GM10847 (cell line): ENCODE results near the gene CDK7.

Source experiments
- POLR2A ChIP-seq: IDR thresholded peaks from 2 replicates; pipeline ENCODE4 v1.6.1; 2011; ENCODE audit not compliant: insufficient read length; ENCODE audit errors: extremely low read depth

The CDK7 gene

GRCh38 chr5:69234457-69235268 lies at the start of gene CDK7:
TSS of gene CDK7 (plus strand) at chr5:69234886. CDS start at chr5:69234976, 90 bp downstream.
- TF ChIP-seq POLR2A, result peak; percentile 62

GRCh38 chr5:69187342-69187741 lies 47.3 kb upstream of the CDK7 start:
- no peak for TF ChIP-seq POLR2A

- no peak for TF ChIP-seq POLR2A
Observed at GRCh38 chr5:69188811-69189161, 45.9 kb upstream of the CDK7 start.

GRCh38 chr5:69189162-69190086 lies 45.3 kb upstream of the CDK7 start, which contains the start of gene CENPH:
TSS of gene CENPH (plus strand) at chr5:69189583. CDS start at chr5:69189635, 52 bp downstream.
- TF ChIP-seq POLR2A, result peak; percentile 41

- TF ChIP-seq POLR2A, result no peak
Observed at GRCh38 chr5:69202497-69202896, 32.2 kb upstream of the CDK7 start.

GRCh38 chr5:69206528-69207190 lies 28.0 kb upstream of the CDK7 start:
- no peak for TF ChIP-seq POLR2A

GRCh38 chr5:69209602-69210001 lies 25.1 kb upstream of the CDK7 start:
- TF ChIP-seq POLR2A, result no peak

GRCh38 chr5:69211200-69211599 lies 23.5 kb upstream of the CDK7 start:
- no peak for TF ChIP-seq POLR2A

- TF ChIP-seq POLR2A, result no peak
Observed at GRCh38 chr5:69212022-69212421, 22.7 kb upstream of the CDK7 start.

GRCh38 chr5:69213513-69214215 lies 21.0 kb upstream of the CDK7 start:
- no peak for TF ChIP-seq POLR2A

GRCh38 chr5:69217151-69217511 lies 17.6 kb upstream of the CDK7 start:
- TF ChIP-seq POLR2A, result no peak

- peak; percentile 54 for TF ChIP-seq POLR2A
Observed at GRCh38 chr5:69217548-69218526, 16.8 kb upstream of the CDK7 start.

GRCh38 chr5:69219939-69220338 lies 14.7 kb upstream of the CDK7 start:
- TF ChIP-seq POLR2A, result no peak

GRCh38 chr5:69224520-69224919 lies 10.2 kb upstream of the CDK7 start:
- TF ChIP-seq POLR2A, result no peak
